NCI-H774 (cell line): ENCODE measurements around the gene TNS3.

ENCODE experiments used
- DNase-seq: peaks from one replicate; lab custom pipeline; 2025; lab: John Stamatoyannopoulos, UW

TNS3 gene

DNA sequence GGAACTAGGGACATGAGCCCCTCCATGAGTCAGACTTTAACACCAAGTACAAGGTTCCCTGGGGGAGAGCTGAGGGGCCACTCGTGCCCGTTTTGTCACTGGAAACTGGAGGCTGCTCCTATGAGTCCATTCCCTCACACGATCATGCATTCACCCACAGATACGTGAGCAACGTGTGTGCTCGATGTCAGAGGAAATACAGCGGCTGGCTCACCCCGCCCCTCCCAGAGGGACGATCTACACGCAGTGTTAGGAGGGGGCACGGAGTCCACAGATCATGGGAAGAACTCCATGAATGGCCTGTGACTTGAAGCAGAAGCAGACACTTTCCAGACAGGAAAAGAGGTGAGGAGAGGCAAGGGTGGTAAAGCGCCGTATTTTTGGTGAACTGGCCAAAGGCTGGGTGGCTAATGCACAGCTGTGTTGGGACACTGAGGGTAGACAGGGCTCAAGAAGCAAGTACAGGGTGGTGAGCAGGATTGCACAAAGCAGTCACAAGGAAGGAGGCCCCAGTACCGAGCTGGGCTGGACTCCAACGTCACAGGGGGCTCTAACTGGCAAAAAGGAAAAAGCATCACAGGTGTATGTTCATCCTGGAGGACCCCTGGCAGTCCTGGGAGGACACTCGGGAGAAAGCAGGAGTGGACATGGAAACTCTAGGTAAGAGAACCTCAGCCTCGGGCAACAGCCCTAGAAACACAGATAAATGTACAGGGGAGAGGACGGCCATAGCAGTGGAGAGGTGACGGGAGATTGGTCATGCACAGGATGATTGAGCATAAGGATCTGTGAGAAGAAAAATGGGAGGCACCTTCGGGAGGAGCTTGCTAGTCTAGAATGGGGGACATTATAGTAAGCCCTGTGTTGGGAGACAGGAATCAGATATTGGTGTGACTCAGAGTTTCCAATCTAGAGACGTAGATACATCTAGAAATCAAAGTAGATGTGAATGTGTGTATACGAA, 41.2 kb downstream of the TNS3 start:
- DNase-seq = no peak

DNA sequence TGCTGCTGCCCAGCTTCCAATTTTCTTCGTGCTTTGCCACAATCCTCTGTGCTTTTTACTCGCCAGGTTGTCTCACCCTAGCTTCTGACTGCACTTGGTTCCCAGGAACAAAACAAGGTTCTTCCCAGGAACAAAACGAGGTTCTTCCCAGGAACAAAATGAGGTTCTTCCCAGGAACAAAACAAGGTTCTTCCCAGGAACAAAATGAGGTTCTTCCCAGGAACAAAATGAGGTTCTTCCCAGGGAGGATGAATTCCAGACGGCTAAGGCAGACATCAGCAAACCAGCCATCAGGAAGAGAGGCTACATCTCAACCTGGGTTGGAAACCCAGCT, 41.9 kb downstream of the TNS3 start:
- no peak for DNase-seq

DNA sequence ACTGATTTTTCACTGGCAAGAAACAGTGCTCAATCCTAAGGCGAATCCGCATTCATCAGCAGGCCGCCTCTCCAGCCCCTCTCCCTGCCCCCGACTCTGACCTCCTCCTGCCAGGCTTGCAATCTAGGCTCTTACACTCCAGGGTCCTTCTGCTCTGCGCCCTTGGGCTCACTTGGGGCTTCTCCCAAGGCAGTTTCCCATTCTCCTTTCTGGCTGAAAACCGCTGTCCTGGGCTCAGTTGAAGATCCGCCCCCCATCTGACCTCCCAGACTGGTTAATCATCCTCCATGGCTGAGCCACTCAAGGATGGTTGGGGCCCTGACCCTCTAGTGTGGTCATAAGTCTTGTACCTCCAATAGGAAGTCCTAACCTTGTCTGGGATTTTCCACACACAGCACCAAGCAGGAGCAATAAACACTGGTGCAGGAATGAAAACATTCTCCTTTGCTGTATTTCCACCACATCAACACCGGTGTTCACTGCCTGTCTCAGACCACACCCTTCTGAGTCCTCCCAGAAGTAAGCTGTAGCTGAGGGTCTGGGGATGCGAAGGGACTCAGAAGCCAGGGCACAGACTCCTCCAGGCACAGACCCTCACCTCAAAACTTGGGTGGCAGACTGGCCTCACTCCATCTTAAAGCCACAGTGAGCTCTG, 42.4 kb downstream of the TNS3 start:
- DNase-seq = no peak

DNA sequence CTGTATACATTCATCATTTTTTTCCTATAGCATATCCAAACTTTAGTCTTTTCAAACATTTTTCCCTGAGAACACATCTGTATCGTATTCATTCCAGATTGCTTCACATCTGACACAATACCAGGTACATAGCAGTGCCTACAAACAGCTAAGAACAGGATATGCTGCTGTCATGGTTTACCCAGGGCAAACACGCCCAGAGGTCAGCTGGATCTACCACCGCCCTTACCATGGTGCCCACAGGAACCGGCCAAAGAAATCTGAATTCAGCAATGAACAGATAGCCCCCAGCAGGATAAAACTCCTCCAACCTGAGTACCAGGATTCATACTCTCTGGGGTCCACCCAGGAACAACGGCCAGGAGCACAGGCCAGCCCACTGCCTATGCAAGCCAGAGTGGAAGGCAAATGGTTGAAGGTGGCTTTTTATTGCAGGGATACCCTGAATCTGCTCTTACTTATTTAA, 43.0 kb downstream of the TNS3 start:
- DNase-seq = no peak

DNA sequence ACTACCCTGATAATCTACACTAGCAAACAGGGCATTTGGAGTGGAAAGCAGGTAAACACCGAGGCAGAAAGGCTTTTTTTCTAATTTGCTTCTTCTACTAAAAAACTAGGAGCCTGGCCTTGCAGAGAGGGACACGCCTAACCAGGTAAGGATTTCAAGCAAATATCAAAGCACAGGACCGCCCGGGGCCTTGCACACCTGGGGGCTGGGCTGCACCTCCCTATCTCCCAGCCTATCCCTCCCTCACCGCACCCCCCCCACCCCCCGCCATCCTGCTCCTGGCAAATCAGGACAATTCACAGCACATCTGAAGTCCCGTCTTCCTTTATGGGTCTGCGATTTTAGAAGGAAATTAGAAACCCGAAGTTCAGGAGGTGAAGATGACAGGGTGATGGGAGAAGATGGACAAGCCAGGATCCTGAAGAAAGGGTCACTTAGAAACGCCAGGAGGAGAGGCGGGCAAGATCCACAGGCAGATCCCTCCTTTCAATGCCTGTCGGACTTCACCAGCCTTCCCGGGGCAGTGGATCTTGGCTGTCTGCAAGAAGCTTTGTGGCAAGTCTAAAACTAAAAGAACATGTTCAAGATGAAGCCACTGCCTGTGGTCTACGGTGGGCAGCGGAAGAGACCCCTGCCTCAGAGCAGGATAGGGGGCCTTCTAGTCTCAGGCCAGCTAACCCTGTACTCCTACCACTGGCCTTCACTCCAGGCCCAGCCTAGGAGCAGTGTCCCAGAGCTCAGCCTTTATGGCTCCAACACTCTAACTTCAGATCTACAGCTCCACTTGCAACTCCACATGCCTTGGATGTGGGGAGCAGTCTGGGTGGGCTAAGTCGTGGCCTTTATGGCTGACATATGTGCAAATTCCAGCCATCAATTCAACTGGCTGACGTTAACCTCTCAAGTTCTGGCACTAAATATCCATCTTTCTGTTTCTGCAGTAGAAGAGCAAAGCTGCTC, 43.9 kb downstream of the TNS3 start:
- no peak for DNase-seq

DNA sequence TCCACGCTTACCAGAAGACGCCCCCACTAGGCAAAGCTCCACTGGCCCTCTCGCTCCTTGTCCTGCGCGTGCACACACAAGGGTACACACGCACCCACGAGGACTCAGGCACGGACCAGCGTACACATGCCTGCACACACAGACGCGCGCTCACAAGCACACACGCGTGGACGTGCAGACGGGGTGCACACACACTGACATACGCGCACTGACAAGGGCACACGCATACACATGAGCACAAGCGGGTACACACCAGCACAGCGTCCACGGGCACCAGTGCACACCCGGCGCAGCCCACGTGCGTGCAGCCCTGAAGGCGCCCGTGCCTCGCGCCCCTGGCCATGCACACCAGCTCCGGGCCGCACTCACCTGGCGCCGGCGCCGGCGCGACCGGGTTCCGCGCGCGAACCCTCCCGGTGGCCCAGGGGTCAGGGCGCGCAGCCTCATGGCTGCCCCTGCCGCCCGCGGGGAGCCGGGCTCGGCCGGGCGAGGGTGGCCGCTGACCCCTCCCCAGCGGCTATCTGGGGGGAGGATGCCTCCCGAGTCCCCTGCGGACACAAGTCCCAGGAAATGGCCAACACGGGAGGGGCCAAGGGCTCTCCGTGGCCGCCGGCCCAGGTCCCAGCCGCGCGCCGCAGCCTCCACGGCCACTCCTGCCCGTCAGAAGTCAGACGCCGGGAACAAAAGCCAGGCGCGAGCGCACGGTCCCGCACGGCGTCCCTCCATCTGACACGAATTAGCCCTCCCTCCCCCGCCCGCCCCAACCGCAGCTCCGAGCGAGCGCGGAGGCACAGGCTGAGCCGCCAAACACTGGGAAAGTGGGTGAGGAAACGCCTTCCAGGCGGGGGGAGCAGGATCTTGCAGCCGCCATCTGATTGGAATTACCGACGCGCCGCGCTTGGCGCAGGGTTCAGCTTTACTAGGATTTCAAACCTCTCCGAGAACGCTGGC, 45.0 kb downstream of the TNS3 start:
- peak; percentile 48 for DNase-seq

DNA sequence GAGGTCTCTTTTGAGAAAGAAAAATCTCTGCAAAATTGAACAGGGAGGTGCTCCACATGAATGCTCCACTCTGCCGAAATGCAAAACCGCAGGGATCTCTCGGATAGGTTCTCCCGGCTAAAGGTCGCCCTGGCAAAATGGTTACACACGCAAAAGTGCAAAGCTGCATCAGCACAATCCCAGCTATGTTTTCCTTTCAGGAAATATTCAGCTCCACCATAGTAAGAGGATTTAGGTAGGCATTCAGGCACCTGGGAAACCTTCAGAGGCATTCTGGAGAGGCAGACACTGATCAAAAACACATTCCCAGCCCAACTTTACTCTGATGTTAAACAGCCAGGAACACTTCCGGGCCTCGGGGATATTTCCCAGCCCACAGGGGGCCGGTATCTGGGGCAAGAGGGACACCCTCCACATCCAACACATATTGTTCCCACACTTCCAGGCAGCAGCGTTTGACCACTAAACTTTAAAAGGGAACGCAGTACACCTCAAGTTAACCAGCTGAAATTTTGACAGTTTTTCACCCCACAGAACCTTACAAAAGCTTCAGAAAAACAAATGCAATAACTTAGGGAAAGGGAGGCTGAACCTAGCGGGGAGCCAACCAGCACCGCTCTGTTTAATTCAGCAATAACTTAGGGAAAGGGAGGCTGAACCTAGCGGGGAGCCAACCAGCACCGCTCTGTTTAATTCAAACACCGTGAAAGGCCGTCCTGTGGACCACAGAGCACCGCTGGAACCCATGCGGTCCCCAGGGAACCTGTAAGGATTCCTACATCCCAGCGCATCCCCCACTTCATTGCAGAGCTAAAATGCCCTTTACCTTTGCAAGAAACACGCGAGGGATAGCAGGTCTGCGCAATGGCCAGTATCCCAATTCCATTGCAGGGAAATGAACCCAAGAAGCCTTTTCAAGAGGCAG, 45.9 kb downstream of the TNS3 start:
- DNase-seq = no peak

DNA sequence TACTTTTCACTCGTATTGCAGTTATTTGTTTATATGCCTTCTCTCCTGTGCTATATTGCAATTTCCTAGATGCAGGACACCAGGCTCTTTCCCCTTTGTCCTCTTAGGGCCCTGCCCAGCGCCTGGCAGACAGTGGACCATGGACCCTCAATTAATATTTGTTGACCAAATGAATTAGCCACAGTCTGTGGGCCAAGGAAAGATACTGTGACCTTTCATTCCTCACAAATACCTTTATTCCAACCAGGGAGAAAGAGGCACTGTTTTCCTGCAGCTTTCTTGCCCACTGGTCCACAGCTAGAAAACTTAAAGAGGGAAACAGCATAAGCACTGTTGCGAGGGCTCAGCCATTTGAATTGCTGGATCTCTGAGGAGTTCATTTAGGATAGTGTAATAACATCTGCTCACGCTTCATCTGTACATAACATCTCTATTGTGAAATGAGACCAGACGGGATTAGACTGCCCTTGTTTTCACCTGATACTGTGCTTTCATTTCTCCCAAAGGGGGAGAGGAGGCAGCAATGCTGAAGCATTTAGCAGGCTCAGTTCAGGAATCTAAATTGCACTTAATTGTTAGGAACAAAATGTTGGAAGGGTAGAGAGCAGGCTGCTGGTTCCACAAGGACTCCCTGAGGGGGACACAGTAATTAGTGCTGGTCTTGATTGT, 46.7 kb downstream of the TNS3 start:
- no peak for DNase-seq

DNA sequence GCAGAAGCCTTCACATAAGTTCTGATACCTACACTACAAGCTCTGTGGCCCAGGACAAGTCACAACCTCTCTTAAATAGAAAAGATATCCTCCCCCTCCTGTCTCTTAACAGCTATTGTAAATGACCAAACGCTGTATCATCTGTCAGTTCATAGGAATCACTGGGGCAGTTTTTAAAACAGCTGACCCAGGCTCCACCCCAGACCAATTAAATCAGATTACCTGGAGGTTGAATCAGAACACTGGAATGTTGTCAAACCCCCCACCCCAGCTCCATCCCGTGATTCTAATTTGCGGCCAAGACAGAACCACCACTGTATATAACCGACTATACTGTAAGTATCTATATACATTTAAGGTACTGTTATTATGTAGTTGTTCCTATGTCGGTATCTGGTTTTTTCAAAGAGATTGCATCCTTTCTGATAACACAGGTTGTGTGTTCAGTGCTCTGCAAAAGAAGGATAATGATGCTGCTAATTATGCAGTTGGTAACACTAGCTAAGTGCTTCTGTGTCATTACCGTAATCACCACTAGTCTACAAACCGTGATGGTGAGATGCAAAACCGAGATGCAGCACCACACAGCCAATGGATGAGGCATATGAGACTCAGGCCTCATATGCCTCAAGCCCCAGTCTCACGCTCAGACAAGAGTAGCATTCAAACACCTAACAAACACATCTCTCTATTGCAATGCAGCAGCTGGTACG, 47.4 kb downstream of the TNS3 start:
- DNase-seq = no peak

DNA sequence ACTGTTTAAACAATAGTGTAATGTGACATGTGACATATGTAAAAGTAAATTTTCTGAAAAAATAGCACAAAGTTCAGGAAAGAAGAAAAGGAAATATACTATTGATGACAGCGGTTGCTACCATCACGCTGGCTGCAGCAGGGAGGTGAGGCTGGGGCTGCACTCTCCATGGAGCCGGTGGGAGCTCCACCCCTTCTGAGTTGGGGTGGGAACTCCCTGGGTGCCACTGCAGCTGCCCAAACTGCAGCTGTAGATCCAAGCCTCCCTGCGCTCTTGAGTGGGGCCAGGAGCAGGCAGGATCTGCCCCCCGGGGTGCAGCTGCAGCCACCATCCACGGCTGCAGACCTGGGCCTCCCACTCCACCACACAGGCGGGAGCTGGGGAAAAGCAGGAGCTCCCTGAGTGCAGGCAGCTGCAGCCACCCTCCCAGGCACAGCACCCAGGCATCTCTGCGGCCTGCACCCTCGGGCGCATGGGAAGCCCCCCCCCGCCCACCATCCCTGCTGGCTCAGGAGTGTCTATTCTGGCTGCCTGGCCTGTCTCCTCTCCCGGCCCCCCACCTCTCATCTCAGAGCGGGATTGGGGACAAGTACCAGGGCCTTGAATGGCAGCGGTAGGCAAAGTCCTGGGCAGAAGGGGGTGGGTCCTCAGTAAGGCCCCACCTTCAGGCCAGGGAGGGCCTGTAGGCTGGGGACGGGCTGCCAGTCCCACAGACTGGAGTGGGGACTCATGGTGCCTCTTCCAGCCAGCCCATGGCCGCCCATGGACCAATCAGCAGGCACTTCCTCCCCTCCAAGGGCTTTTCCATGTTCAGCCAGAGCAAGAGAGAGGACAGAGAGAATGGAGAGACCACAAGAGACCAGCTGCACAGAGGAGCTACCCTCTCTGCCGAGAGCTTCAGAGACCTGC, 50.1 kb downstream of the TNS3 start:
- DNase-seq = no peak

DNA sequence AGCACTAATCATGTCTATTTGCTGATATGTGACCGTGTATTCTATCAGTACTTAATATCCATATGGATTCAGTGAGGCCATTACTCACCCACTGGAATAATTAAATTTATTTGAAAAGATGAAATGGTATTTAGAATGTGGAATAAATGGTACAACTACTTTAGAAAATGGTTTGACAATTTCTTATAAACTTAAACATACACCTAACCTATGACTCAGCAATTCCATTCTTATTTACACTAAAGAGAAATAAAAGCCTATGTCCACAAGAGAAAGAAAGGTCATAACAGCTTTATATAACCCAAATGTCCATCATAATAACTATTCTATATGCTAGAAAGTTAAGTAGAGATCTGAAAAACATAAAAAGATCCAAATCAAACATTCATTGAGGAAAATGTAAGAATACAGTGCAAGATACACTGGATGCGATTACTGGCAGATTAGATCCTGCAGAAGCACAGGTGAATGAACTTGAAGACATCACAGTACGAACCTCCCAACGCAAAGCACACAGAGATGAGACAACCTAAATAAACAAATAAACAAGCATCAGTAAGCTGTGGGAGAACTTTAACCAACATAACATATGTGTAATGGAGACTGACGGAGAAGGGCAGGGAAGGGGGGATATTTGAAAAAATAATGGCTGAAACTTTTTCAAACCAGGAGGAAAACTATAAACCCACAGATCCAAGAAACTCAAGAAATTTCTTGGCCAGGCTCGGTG, 51.9 kb downstream of the TNS3 start:
- DNase-seq = no peak

DNA sequence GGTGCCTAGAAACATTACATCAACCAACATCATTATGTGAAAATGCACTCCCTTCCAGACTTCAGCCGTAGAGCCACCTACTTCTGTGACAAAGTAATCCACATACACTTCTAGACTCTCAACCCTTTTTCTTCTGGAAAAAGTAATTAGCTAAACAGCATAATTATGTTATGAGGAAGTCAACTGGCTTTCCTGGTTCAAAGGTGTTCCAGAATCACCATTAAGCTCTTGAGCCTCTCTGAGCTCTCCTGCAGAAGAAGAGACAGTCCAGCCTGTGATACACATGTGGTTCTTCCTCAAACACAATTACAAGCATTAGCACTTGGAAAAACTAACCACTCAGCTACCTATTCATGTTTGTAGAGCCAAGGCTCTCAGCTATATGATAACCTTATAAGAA, 52.5 kb downstream of the TNS3 start:
- no peak for DNase-seq

DNA sequence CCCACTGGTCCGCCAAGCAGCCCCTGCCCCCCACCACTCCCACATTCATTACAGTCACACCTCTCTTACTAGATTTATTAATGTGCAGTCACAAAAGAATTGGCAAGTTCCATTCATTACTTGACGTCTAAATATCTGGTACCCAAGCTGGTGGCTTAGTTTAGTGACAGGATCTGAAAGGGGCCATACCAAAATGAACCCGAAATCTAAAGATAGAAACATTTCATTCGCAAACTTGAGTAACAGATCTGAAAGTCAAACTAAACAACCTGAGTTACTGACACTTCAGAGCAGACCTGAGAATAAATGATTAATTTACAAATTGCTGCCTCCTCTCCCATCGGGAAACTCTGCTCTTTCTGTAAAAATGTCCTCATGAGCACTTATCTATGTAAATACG, 53.4 kb downstream of the TNS3 start:
- DNase-seq = no peak

DNA sequence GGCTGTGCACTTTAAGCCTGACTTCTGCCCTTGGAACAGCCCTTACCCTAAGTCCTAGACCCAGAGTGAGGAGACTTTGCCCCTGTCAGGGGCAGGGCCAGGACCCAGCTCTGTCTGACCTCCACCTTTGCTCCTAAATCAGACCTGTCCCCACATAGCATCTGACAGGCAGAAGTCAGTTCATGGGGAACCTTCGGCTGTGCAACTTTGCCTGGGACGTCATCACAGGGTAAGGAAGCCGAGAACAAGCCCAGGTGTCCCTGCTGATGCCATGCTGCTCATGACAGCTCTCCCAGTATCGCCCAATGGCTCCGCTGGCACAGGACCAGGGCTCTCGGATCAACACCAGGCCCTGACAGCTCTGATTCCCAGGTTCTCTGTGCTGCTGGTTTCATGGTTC, 55.4 kb downstream of the TNS3 start:
- no peak for DNase-seq

DNA sequence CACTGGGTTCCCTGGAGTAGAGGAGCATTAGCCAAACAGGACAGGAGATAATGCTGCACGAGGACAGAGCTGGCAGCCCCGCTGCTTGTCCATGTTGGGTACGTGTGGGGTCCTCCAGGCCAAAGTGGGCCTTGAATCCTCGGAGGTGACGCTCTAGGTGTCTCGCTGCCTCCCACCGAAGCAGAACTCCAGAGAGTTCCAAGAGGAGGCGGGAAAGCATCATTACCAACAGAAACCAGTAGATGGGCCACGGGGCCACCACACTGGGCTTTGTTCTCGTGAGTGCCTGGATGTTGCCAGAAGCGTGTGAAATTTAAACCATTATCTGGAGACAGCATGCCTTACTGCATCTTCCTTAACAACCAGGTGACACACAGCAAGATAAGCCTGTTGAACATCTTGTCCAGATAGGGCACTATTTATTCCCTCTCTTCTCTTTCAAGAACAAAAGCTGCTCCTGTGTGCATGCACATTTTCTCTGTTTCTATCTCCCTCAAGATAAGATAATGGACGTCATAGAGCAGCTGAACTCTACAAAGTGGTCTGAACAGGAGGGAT, 56.8 kb downstream of the TNS3 start:
- DNase-seq = no peak

DNA sequence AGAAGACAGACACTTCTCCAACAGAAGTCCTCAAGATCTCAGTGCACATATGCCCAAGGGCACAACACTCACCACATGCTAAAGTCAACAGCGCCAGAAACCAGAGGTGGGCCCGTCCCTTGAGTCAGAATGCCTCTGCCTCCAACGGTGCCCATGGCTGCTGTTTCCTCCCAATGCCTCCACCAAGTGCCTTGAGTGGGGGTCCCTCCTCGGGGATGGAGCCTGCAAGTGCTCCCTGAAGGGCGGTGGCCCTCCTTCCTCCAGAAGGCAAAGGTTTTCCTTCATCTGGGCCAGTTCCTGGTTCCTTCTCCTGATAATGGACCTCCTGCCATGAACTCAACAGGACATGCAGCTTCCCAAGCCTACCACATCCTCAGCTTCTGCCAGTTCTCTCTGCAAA, 58.5 kb downstream of the TNS3 start:
- no peak for DNase-seq
